HepG2 (cell line): ENCODE data around the gene MT1M. TPM values are rescaled to one million over a fixed set of nuclear protein-coding genes. Genes with fewer than 3 reads are reported as not detected.

Experiments used
- ATAC-seq: fragments of 200-7000 bp; cut with Tn5 transposase; 3 replicates; pipeline ENCODE4 v1.9.1; 2020; ENCODE audit warnings: mild to moderate bottlenecking, moderate library complexity
- BruUV-seq: library from RNA; stranded (reverse); fragments of 400-500 nt; replicated peaks from 2 replicates; lab custom pipeline; 2021; lab: Mats Ljungman, UMichigan
- CTCF ChIA-PET: fragments of 300-600 bp; formaldehyde crosslinking; extraction: SDS; loops from one replicate; lab custom pipeline; 2021; ENCODE audit warnings: low total read pairs, inconsistent platforms, low intra/inter-chr PET ratio; lab: Yijun Ruan, JAX
- POLR2A ChIA-PET: fragments of 350-600 bp; sonication (Branson Sonifier 250); formaldehyde crosslinking; loops from one replicate; lab custom pipeline; 2020; ENCODE audit warnings: antibody characterized with exemption, inconsistent platforms; lab: Yijun Ruan, JAX
- DNase-seq: peaks from one replicate; pipeline ENCODE4 v3.0.0-alpha.2; 2015; ENCODE audit warnings: low spot score
- FAIRE-seq: peaks from 3 replicates; lab custom pipeline; 2011; peaks lifted over from hg19 to GRCh38; lab: Jason Lieb, UNC
- H2AFZ ChIP-seq: one replicate; pipeline ENCODE4 v1.6.1; 2011; ENCODE audit warnings: low read length, inconsistent platforms
- H3K27ac ChIP-seq: fragments of 300-600 bp; 3 replicates; pipeline ENCODE4 v1.8.0; 2011; ENCODE audit warnings: mixed run types, mild to moderate bottlenecking, mixed read lengths, low read length, inconsistent platforms; ENCODE audit not compliant: insufficient read depth; ENCODE audit errors: extremely low read length
- H3K27me3 ChIP-seq, 2 experiments: fragments of 200-600 bp in 1 of 2; 2 replicates in 1 of 2; 3 replicates in 1 of 2; pipeline versions ENCODE4 v1.6.0 to v1.8.0; 2011; ENCODE audit warnings: low read length in 2 of 2, mild to moderate bottlenecking in 2 of 2, moderate library complexity in 2 of 2, inconsistent platforms in 1 of 2; ENCODE audit not compliant: insufficient read depth in 2 of 2, control insufficient read depth in 1 of 2
- H3K36me3 ChIP-seq, 2 experiments: fragments of 200-600 bp in 1 of 2; replicated peaks in 1 of 2; 2 replicates in 1 of 2; 3 replicates in 1 of 2; pipeline versions ENCODE4 v1.5.1 to v1.8.0; 2011; ENCODE audit warnings: low read length in 2 of 2, inconsistent platforms in 1 of 2; ENCODE audit not compliant: insufficient read depth in 2 of 2, control insufficient read depth in 1 of 2
- H3K4me1 ChIP-seq: 2 replicates; pipeline ENCODE4 v1.5.1; 2012; ENCODE audit warnings: low read length, inconsistent platforms; ENCODE audit not compliant: insufficient read depth
- H3K4me2 ChIP-seq: 2 replicates; pipeline ENCODE4 v1.6.0; 2011; ENCODE audit warnings: low read depth, low read length, inconsistent platforms
- H3K4me3 ChIP-seq, 3 experiments: fragments of 200-600 bp in 1 of 3; sonication (generic), shearing (Covaris generic) in 1 of 3; replicated peaks in 1 of 3; 2 replicates each; pipeline ENCODE4 v1.5.1; 2011 to 2016; ENCODE audit warnings: low read length in 3 of 3, inconsistent platforms in 2 of 3, low read depth in 2 of 3, mild to moderate bottlenecking in 2 of 3, control low read depth in 1 of 3, mixed read lengths in 1 of 3; ENCODE audit not compliant: insufficient read depth in 1 of 3
- H3K79me2 ChIP-seq: one replicate; pipeline ENCODE4 v1.6.1; 2011; ENCODE audit warnings: low read length, inconsistent platforms; ENCODE audit not compliant: insufficient read depth
- H3K9ac ChIP-seq: 2 replicates; pipeline ENCODE4 v1.6.0; 2011; ENCODE audit warnings: mild to moderate bottlenecking, low read depth, low read length, inconsistent platforms; ENCODE audit not compliant: insufficient read depth
- H3K9me3 ChIP-seq: 2 replicates; pipeline ENCODE4 v1.5.1; 2012; ENCODE audit warnings: mild to moderate bottlenecking, low read length
- H4K20me1 ChIP-seq: 2 replicates; pipeline ENCODE4 v1.6.0; 2011; ENCODE audit warnings: inconsistent platforms, mild to moderate bottlenecking, low read length, moderate library complexity; ENCODE audit not compliant: insufficient read depth
- GLI4 ChIP-seq: sonication (generic); formaldehyde crosslinking; IDR thresholded peaks from 2 replicates; pipeline ENCODE4 v1.5.1; 2020; ENCODE audit warnings: missing genetic modification reagents, mild to moderate bottlenecking, moderate library complexity, borderline replicate concordance
- WGBS: methylation state at CpG from one replicate; pipeline ENCODE4 v1.1.6; 2017; ENCODE audit warnings: low lambda C conversion rate; 5-methylcytosine and 5-hydroxymethylcytosine counted together
- in situ Hi-C: cut with HindIII; loops from 2 replicates; pipeline ENCODE4 v1.10.0; 2017; ENCODE audit warnings: low pct_unique_long_range_greater_than_20kb; ENCODE audit not compliant: extremely low pct_ligation_motif_present
- intact Hi-C: fragments of 100-400 bp; cut with micrococcal nuclease; formaldehyde crosslinking; loops from one replicate; pipeline ENCODE4 v1.10.0; 2022; ENCODE audit not compliant: unreplicated experiment
- polyA plus RNA-seq, 8 experiments: library from polyadenylated mRNA; depleted of rRNA in 3 of 8; stranded (reverse) in 7 of 8; unstranded in 1 of 8; fragments of >200 nt; fragmentation: Illumina TruSeq in 4 of 8; extraction: Trizol in 4 of 8; gene quantifications; 2 replicates each; pipeline versions ENCODE4 v1.2.1 to v1.2.3, GENCODE V29; 2011 to 2016; ENCODE audit warnings: low read depth in 4 of 8, missing spikeins in 1 of 8, mixed read lengths in 1 of 8; ENCODE audit not compliant: insufficient read depth in 1 of 8
- total RNA-seq, 5 experiments: library from RNA; depleted of rRNA; stranded (reverse); fragments of >200 nt; fragmentation: Illumina TruSeq; extraction: Trizol; gene quantifications; 2 replicates each; pipeline ENCODE4 v1.2.3, GENCODE V29; 2016; ENCODE audit warnings: low read depth in 1 of 5
- TF ChIP-seq, protein P1 (sequence below), 2 experiments: IDR thresholded peaks; 2 replicates each; pipeline ENCODE4 v1.6.1; 2011 to 2012; ENCODE audit warnings: low read length in 2 of 2, borderline replicate concordance in 1 of 2, low read depth in 1 of 2, mild to moderate bottlenecking in 1 of 2, moderate library complexity in 1 of 2

Gene MT1M
- total and polyA plus RNA-seq, 2 of the 13 experiments (the other 11 are each of a cell fraction or from before 2014, with no cell fraction given), result 4.6 TPM; not detected in 1

DNA sequence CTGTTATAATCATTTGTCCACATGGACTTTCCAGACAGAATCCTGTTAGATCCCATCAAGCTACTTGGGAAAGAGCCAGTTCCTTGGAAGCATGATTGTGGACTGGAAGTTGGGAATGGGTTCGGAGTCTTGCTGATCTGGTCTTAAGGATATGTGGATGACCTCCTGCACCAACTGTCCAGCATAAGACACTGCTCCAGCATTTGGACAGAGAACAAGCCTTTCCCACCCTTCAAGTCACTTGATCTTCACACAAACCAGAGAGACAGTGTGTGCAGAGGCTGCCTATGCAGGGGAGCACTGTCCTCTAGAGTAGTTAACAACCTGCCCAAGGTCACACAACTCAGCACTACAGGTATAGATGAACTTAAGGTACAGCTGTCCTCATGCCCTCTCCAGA lies 13.4 kb downstream of the MT1M start:
- no peaks in the 10 kb centered on the region for H3K36me3 ChIP-seq
- H4K20me1 ChIP-seq, result no peaks in the 10 kb centered on the region
- DNase-seq (no peak), FAIRE-seq (no peak), ATAC-seq (no peak)
- H3K27me3 ChIP-seq, result peaks cover 9 to 42% of the 10 kb centered on the region in 2 experiments; a peak in 4 of 5 replicates
- ChIA-PET CTCF (no interaction called here), POLR2A (no interaction called here)
- no peak overlapping the region for H2AFZ ChIP-seq
- no peak overlapping the region for H3K27ac ChIP-seq
- intact Hi-C loops, result no loop called here
- no peaks in the 10 kb centered on the region for H3K9me3 ChIP-seq
- no peaks in the 10 kb centered on the region for H3K79me2 ChIP-seq
- 0% methylated on average over 1 of the region's 1 CpG for WGBS
- H3K4me3 ChIP-seq, result no peak overlapping the region
- no peak overlapping the region for H3K9ac ChIP-seq
- H3K4me2 ChIP-seq, result no peak overlapping the region
- in situ Hi-C loops, result no loop called here
- peaks cover 40% of the 10 kb centered on the region for H3K4me1 ChIP-seq
- no TSS peak for BruUV-seq
- no peak for TF ChIP-seq GLI4 (CRISPR knock-in tag)
- TF ChIP-seq, protein P1, sequence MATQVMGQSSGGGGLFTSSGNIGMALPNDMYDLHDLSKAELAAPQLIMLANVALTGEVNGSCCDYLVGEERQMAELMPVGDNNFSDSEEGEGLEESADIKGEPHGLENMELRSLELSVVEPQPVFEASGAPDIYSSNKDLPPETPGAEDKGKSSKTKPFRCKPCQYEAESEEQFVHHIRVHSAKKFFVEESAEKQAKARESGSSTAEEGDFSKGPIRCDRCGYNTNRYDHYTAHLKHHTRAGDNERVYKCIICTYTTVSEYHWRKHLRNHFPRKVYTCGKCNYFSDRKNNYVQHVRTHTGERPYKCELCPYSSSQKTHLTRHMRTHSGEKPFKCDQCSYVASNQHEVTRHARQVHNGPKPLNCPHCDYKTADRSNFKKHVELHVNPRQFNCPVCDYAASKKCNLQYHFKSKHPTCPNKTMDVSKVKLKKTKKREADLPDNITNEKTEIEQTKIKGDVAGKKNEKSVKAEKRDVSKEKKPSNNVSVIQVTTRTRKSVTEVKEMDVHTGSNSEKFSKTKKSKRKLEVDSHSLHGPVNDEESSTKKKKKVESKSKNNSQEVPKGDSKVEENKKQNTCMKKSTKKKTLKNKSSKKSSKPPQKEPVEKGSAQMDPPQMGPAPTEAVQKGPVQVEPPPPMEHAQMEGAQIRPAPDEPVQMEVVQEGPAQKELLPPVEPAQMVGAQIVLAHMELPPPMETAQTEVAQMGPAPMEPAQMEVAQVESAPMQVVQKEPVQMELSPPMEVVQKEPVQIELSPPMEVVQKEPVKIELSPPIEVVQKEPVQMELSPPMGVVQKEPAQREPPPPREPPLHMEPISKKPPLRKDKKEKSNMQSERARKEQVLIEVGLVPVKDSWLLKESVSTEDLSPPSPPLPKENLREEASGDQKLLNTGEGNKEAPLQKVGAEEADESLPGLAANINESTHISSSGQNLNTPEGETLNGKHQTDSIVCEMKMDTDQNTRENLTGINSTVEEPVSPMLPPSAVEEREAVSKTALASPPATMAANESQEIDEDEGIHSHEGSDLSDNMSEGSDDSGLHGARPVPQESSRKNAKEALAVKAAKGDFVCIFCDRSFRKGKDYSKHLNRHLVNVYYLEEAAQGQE (IDR thresholded peaks at IDR 0.05; ENCODE audit: borderline replicate concordance in 1 of 2, low read depth in 1 of 2, low read length in 2 of 2), result 0 out of 4 replicates have a peak, but pooled peaks of 1 of the 2 experiments have one; percentile 27
- TF ChIP-seq, all 625 proteins: peak for 1
